ENCODE results near the gene KIF6. TPM values are rescaled to one million over a fixed set of nuclear protein-coding genes. Genes with fewer than 3 reads are reported as not detected.

The KIF6 gene
- total and polyA plus RNA-seq, 2 of the 8 experiments (the other 6 are each of a cell fraction or from before 2014, with no cell fraction given) = 0.53 to 0.65 TPM

- Histone ChIP-seq H2BK20ac (ENCODE audit: low read length) (no peak overlapping the region), H3K4me2 (ENCODE audit: insufficient read depth in 1 of 2, low read depth in 2 of 2, low read length in 2 of 2) (no peak overlapping the region), H3K23ac (ENCODE audit: insufficient read length) (no peak overlapping the region), H4K91ac (replicated peaks; ENCODE audit: insufficient read length, low read length) (no peak overlapping the region), H3K79me2 (ENCODE audit: control insufficient read depth in 1 of 2, insufficient read depth in 2 of 2, low read length in 2 of 2) (no peaks in the 10 kb centered on the region), H3K4me1 (replicated peaks in 1 of 4; ENCODE audit: control insufficient read depth in 3 of 4, insufficient read depth in 4 of 4, low read length in 3 of 4) (peaks cover 0 to 2% (median 0%) of the 10 kb centered on the region in 4 experiments; a peak in 2 of 7 replicates), H3K9me3 (ENCODE audit: insufficient read depth in 2 of 2, low read depth in 1 of 2, low read length in 1 of 2) (no peaks in the 10 kb centered on the region), H2BK120ac (replicated peaks; ENCODE audit: low read depth, low read length) (no peak overlapping the region), H2BK15ac (ENCODE audit: low read length) (no peak overlapping the region), H3K14ac (ENCODE audit: insufficient read length) (no peak overlapping the region), H3K36me3 (ENCODE audit: control insufficient read depth in 2 of 4, insufficient read depth in 4 of 4, low read length in 3 of 4) (no peaks in the 10 kb centered on the region), H2AK5ac (ENCODE audit: low read depth, low read length) (no peak overlapping the region), H2BK12ac (ENCODE audit: low read depth, low read length) (no peak overlapping the region), H3K23me2 (ENCODE audit: low read depth, low read length) (no peaks in the 10 kb centered on the region), H3K27ac (ENCODE audit: low read depth, low read length) (no peak overlapping the region), H4K20me1 (replicated peaks in 1 of 2; ENCODE audit: control insufficient read depth in 1 of 2, insufficient read depth in 2 of 2, low read length in 2 of 2) (no peaks in the 10 kb centered on the region), H3K4ac (replicated peaks; ENCODE audit: insufficient read length, low read depth, low read length) (no peak overlapping the region), H4K8ac (ENCODE audit: extremely low read depth, insufficient read depth, low read length) (no peak overlapping the region), H3K18ac (ENCODE audit: extremely low read depth, low read length) (no peak overlapping the region), H3K56ac (replicated peaks; ENCODE audit: insufficient read length, low read depth, low read length) (no peak overlapping the region), H3K9ac (replicated peaks in 1 of 4; ENCODE audit: extremely low read depth in 1 of 4, low read depth in 3 of 4, low read length in 3 of 4) (no peak overlapping the region), H3K4me3 (ENCODE audit: extremely low read depth in 1 of 4, insufficient read depth in 2 of 4, low read depth in 3 of 4, low read length in 4 of 4) (no peak overlapping the region), H4K5ac (ENCODE audit: insufficient read length, low read depth, low read length) (no peak overlapping the region), H3K79me1 (ENCODE audit: low read depth, low read length) (no peaks in the 10 kb centered on the region), H2AFZ (ENCODE audit: low read length) (no peak overlapping the region), H2BK5ac (ENCODE audit: low read depth, low read length) (no peak overlapping the region), H3K27me3 (replicated peaks in 1 of 4; ENCODE audit: control insufficient read depth in 3 of 4, extremely low read depth in 1 of 4, insufficient read depth in 3 of 4, low read length in 3 of 4) (no peaks in the 10 kb centered on the region; a peak in 1 of 7 replicates)
- FAIRE-seq = no peak
- DNase-seq (ENCODE audit: low read depth in 1 of 2, low spot score in 2 of 2) = no peak
- ChIA-PET CTCF (ENCODE audit: partially characterized antibody) (interaction anchor here (0.9 to 1.3 kb wide), 3 partner anchors 13 to 72 kb away, joined by 3 to 5 read pairs (median 4); no protein-coding TSS in a partner anchor), POLR2A (ENCODE audit: partially characterized antibody) (interaction anchor here (1.2 kb wide), 1 partner anchor 13 kb away, joined by 3 read pairs; no protein-coding TSS in a partner anchor)
- 92% methylated on average over 4 of the region's 4 CpGs; no CpG with 5 or more reads in 1 of the 2 experiments for WGBS, 2 experiments (ENCODE audit: extremely low coverage in 1 of 2, insufficient coverage in 1 of 2, insufficient read length in 1 of 2, insufficient replicate concordance in 2 of 2, low coverage in 1 of 2, low lambda C conversion rate in 2 of 2, missing lambda C conversion rate in 1 of 2)
- TF ChIP-seq POLR2AphosphoS5 (IDR thresholded peaks at IDR 0.05; ENCODE audit: low read depth, low read length) = no peak
- no peak for TF ChIP-seq HDAC2 (IDR thresholded peaks at IDR 0.05; ENCODE audit: borderline replicate concordance in 1 of 2, low read depth in 2 of 2, low read length in 2 of 2)
- TF ChIP-seq, protein P1, sequence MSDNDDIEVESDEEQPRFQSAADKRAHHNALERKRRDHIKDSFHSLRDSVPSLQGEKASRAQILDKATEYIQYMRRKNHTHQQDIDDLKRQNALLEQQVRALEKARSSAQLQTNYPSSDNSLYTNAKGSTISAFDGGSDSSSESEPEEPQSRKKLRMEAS (IDR thresholded peaks at IDR 0.05) = no peak
- no peak for TF ChIP-seq E2F6 (IDR thresholded peaks at IDR 0.05)
- no peak for TF ChIP-seq POU5F1 (IDR thresholded peaks at IDR 0.05; ENCODE audit: low read depth, low read length)
- no peak for TF ChIP-seq RAD21 (IDR thresholded peaks at IDR 0.05 in 1 of 2, conservative IDR thresholded peaks at IDR 0.05 in 1 of 2; ENCODE audit: low read depth in 2 of 2, low read length in 2 of 2)
- no peak for TF ChIP-seq CTBP2 (IDR thresholded peaks at IDR 0.05; ENCODE audit: borderline replicate concordance, insufficient read depth, insufficient read length, low read length)
- TF ChIP-seq FOSL1 (IDR thresholded peaks at IDR 0.05; ENCODE audit: insufficient read depth, low read depth, low read length) = no peak
- no peak for TF ChIP-seq BRCA1 (IDR thresholded peaks at IDR 0.05; ENCODE audit: low read depth, low read length)
- no peak for TF ChIP-seq HDAC6 (IDR thresholded peaks at IDR 0.05; ENCODE audit: low read depth, low read length)
- no peak for TF ChIP-seq ZNF274 (IDR thresholded peaks at IDR 0.05; ENCODE audit: borderline replicate concordance, extremely low read depth, low read length)
- no peak for TF ChIP-seq SIX5 (IDR thresholded peaks at IDR 0.05; ENCODE audit: low read depth, low read length)
- no peak for TF ChIP-seq EGR1 (IDR thresholded peaks at IDR 0.05; ENCODE audit: borderline replicate concordance, low read depth, low read length)
These were observed 314.2 kb downstream of the KIF6 start for GRCh38 chr6:39411001-39411400.

All from H1 (cell line).